NCI-H128 (cell line): ENCODE measurements around the gene IFNL4.
"Not testable (repeated sequence)": the region's sequence is repeated elsewhere in the genome, so short reads cannot be mapped to it uniquely, and the experiment has no call there.

Source experiments
- DNase-seq: peaks from one replicate; lab custom pipeline; 2025; ENCODE audit not compliant: unreplicated experiment; lab: John Stamatoyannopoulos, UW

IFNL4 gene

DNA sequence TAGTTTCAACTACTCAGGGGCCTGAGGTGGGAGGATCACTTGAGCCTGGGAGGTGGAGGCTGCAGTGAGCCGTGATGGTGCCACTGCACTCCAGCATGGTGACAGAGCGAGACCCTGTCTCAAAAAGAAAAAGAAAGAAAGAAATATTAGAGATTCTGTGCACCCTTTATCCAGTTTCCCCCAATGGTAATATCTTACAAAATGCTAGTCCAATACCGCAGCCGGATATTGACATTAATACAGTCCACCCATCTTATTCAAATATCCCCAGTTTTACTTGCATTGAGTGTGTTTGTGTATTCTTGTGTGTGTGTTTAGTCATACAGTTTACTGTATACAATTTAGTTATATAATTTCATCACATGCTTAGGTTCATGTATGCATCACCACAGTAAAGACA is 8.6 kb upstream of the IFNL4 start:
- DNase-seq = no peak

DNA sequence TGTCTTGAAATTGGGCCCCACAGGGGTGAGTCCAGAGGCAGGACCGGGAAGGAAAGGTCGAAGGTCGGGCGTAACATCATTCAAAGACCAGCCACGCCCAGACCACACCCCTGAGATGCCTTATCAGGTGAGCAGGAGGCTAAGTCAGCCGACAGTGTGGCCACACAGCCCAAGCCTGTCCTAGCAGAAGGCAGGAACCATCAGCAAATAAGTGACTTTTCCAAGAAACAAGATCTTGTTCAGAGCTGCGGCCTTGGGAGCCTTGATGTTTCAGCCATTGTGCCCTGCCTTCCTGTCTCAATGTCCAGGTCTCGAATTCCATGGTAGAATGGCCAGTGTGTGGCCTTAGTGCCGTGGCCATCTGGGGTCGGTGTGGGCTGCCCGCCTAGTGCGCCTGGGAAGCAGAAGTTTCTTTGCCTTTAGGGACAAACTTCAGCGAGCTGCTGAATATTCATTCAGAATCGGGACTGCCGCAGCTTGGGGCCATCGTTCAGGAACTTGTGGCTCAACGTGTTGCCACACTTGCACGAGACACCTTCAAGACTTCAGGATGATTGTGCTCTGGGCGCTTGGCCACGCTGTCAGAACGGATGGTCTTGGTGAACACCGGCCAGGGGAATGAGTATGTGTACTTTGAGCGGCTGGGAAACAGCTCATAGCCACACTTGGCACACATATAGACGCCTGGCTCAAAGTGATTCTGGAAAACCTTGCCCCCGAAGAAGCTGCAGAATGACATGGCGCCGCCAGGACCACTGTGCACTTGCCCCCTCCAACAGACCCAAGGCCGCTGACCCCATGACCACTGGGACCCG is 6.1 kb upstream of the IFNL4 start:
- DNase-seq = no peak

DNA sequence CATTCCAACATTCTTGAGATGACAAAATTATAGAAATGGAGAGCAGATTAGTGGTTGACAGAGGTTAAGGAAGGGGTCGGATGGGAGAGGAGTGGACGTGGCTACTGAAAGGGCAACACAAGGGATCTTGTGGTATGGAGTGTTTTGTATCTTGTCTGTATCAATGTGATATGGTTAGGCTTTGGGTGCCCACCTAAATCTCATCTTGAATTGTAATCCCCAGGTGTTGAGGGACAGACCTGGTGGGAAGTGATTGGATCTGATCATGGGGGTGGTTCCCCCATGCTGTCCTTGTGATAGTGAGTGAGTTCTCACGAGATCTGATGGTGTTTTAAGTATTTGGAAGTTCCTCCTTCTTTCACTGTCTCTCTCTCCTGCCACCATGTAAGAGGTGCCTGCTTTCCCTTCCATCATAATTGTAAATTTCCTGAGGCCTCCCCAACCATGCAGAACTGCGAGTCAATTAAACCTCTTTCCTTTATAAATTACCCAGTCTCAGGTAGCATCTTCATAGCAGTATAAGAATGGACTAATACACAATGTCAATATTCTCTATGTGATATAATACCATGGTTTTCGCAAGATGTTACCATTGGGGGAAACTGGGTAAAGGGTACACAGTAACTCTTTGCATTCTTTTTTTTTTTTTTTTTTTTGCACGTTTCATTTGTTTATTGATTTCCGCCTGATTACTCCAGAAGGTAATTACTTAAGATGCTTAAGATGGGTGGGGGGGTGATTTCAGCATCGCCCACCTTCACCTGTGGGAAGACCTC is 4.9 kb upstream of the IFNL4 start:
- DNase-seq = no peak

DNA sequence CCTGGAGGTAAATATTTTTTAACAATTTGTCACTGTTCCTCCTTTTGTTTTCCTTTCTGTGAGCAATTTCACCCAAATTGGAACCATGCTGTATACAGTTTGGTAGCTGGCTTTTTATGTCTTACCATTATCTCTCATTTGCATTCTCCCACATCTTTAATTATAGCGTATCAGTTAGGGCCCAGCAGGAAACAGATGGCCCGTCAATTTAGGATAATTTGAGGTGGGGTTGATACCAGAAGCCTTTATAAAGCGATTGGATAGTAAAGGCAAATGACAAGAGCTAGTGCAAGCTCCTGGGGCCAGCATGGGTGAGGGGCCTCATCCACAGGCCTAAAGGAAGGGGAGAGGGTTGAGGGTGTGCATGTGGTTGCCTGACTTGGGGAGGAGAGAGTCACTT is 3.8 kb upstream of the IFNL4 start:
- DNase-seq = no peak

DNA sequence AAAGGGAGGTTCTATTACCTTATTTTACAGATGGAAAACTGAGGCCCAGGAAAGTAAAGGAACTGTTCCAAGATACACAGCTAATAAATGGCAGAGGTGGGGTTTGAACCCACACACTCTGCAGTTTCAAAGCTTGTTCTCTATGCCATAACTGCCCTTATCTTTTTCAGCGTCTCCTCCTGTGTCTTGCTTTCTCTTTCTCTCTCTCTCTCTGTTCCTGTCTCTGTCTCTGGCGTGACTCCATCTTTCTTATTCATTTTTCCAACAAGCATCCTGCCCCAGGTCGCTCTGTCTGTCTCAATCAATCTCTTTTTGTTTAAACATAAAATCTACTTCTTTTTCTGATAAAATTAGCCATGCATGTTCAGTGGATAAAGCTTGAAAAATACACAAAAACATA is 3.2 kb upstream of the IFNL4 start:
- DNase-seq = no peak

DNA sequence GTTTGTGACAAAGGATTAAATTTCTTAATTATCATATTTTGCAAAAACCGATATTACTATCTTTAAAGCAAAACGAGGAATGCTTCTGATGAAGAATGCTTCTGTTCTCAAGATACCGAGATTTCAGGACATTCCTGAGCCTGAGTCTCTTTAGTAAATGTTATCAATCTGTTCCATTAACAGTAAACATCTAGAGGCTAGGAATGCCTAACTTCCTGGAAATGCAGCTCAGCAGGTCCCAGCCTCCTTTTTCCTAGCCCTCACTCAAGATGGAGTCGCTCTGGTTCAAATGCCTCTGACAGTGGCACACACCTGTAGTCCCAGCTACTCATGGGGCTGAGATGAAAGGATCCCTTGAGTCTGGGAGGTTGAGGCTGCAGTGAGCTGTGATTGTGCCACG is 2.4 kb upstream of the IFNL4 start:
- no peak for DNase-seq

DNA sequence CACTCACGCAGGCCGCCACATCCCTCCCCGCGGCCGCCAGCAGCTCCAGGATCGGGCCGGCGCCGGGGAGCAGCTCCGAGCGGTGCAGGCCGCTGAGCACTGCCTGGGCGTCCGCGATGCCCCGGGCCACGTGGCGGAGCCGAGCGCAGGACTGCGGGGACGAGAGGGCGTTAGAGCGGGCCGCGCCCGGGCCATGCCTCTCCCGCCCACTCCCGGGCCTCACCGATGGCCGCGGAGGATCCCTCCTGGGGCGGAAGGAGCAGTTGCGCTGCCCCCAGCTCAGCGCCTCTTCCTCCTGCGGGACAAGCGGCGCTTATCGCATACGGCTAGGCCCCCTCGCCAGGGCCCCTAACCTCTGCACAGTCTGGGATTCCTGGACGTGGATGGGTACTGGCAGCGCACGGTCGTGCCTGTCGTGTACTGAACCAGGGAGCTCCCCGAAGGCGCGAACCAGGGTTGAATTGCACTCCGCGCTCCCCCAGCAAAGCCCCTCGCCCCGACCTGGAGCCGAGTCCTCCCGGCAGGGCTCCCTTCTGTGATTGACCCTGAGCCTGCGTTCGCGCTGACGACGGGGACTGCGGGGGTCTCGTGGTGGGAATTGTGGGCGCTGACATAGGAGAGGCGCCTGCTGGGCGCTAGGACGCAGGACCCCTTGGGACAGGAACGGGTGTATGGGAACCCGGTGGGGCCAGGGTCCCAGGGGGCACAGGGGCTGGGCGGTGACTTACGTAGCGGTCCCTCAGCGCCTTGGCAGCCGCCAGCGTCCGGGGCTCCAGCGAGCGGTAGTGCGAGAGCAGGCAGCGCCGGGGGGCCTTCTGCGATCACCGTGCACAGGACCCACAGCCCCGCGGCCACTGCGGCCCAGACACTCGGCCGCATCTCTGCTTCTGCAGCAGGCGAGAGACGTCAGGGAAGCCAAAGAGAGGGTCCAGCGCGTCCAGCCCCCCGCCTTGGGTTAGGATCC is 673 bp downstream of the IFNL4 start:
- no peak for DNase-seq

DNA sequence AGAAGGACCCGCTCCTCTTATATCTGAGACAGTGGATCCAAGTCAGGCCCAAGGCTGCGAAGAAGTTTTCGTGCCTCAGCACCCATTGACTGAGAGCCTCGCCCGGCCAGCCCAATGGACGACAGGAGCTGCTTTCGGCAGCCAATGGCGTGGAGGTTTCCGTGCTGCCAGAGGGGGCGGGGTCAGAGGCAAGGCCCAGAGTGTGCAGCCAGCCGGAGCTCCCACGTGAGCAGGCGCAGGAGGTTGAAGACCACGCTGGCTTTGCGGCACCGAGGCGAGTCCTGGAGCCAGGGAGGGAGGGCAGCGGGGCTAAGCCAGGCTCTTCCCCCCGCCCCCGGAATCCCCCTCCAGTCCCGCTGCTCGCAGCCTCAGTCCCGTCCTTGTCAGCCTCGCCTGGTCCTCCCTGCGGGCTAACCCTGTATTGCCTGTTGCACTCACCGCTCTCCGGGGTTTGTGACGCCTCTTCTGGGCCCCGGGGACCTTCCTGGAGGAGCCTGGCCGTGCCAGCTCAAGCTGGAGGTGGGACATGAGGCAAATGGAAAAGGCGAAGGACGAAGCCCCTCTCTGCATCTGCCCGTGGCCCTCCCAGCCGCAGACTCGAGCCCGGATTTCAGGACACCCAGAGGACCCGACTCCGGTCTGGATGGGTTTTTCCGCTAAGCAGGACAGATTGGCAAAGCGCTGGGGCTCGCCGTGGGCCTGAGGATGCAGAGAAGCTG is 1.5 kb downstream of the IFNL4 start:
- DNase-seq = no peak

DNA sequence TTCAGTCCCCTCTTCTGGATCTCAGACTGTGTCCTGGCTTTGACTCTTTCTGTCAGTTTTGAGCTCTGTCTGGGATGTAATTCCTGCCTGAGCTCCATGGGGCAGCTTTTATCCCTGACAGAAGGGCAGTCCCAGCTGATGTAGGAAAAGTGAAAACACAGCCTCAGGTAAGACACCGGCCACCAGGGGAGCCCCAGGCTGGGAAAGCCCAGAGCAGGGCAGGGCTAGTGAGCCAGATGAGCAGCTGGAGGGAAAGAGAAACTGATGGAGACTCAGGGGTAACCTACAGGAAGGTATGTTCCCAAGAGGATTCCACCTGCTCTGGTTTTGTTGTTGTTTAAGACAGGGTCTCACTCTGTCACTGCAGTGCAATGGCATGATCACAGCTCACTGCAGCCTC is 3.5 kb downstream of the IFNL4 start:
- DNase-seq = not testable (repeated sequence)

DNA sequence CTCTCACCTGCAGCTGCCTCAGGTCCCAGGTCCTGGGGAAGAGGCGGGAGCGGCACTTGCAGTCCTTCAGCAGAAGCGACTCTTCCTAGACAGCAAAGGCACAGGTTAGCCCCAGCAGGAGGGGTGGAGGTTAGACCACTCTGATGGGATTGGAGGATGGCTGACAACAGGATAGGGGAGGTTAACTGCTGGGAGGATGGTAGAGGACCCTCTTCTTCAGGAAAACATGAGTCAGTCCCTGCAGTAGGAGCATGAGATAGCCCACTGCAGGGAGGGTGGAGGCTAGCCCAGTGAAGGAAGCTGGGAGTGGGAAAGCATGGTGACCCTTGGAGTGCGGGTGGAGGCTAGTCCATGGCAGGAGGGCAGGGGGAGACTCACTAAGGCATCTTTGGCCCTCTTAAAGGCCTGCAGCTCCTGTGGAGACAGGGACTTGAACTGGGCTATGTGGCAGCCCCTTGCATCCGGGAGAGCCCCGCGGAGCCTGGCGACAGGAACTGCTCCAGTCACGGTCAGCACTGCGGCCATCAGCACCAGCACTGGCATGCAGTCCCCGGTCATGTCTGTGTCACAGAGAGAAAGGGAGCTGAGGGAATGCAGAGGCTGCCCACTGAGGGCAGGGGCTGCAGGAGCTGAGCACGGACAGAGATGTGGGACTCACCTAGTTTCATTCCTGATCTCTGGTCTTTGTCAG is 4.1 kb downstream of the IFNL4 start, which contains the start of gene IFNL3:
Gene IFNL3, minus strand, starts transcription at position 597 of the 691 bp plus-strand sequence. Its CDS starts 39 bp downstream, at position 558.
- not testable (repeated sequence) for DNase-seq

DNA sequence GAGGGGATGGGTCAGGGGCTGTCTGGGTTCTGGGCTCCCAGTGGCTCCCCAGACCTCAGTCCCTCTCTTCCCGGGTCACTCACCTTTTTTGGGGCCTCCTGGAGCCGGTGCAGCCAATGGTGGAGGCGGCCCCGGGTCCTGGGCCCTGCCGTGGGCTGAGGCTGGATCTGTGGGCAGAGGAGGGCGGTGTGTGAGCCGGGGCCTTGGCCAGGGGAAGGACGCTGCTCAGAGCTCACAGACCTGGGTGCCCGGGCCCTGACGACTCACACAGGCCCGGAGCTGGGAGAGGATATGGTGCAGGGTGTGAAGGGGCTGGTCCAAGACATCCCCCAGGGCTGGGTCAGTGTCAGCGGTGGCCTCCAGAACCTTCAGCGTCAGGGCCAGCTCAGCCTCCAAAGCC is 4.9 kb downstream of the IFNL4 start:
- not testable (repeated sequence) for DNase-seq

DNA sequence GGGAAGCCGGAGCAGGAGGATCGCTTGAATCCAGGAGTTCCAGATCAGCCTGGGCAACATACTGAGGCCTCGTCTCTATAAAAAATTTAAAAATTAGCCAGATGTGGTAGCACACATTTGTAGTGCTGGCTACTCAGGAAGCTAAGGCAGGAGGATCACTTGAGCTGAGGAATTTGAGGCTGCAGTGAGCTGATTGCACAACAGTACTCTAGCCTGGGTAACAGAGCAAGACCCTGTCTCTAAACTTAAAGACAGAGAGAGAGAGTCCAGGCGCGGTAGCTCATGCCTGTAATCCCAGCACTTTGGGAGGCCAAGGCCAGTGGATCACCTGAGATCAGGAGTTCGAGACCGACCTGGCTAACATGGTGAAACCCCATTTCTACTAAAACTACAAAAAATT is 8.2 kb downstream of the IFNL4 start:
- DNase-seq = no peak

DNA sequence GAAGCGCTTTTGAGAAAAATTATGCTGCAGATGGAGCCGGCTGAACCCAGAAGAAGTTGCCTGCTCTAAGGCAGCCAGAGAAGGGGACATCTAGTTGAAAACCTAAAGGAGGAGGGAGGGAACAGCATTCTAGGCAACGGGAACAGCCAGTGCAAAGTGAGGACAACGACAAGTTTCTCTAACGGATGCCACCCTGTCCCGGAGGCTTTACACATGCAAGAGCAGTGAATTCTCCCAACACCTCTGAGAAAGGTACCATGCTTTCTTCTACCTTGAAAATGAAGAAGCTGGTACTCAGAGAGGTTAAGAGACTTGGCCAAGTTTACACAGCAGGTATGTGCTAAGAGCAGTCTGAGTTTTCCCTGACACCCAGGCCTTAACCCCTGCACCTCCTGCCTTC is 9.7 kb downstream of the IFNL4 start:
- DNase-seq = no peak

DNA sequence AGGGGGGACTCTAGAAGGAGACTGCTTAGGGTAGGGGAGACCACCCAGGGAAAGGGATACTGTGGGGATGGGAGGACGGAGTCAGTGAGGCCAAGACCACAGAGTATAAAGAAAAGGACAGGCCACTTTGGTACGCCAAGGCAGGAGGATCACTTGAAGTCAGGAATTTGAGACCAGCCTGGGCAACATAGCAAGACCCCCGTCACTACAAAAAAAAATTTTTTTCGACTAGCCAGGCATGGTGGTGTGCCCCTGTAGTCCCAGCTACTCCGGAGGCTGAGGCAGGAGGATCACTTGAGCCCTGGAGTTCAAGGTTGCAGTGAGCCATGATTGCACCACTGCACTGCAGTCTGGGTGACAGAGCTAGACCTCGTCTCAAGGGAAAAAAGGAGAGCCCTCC is 10.4 kb downstream of the IFNL4 start:
- no peak for DNase-seq

DNA sequence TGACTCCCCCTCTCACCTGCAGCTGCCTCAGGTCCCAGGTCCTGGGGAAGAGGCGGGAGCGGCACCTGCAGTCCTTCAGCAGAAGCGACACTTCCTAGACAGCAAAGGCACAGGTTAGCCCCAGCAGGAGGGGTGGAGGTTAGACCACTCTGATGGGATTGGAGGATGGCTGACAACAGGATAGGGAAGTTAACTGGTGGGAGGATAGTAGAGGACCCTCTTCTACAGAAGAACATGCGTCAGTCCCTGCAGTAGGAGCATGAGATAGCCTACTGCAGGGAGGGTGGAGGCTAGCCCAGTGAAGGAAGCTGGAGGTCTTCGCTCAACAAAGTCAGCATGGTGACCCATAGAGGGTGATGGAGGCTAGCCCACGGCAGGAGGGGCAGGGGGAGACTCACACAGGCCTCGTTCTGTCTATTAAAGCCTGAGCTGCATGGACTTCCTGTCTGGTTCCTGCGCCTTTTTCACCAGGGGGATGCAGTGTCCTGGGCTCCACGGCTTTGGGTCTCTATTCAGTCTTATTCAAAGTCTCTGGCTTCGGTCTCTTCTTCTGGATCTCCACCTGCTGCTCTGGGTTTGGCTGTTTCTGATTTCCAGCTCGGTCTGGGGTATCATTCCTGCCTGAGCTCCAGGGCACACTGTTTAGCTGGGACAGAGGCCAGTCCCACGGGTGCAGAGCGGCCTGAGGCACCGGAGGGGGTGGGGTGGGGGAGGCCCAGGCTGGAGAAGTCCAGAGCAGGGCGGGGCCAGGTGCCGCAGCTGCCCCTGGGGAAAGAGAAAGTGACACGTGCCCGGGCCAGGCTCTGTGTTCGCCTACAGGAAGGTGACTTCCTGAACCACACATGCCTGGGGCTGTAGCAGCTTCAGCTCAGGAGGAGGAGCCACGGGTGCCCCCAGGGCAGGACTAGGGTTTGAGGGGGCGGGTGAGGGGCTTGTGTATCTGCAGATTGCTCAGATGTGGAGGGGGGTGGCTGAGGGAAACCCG is 11.2 kb downstream of the IFNL4 start:
- DNase-seq = no peak

DNA sequence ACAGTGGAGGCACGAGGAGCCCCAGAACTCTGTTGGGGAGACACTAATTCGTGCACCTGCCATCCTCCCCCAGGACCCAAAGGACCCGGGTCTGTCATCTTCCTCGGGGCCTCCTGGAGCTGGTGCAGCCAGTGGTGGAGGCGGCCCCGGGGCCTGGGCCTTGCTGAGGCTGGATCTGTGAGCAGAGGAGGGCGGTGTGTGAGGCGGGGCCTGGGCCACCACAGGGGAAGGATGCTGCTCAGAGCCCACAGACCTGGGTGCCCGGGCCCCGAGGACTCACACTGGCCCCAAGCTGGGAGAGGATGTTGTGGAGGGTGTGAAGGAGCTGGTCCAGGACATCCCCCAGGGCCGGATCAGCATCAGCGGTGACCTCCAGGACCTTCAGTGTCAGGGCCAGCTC is 12.1 kb downstream of the IFNL4 start:
- DNase-seq = no peak

DNA sequence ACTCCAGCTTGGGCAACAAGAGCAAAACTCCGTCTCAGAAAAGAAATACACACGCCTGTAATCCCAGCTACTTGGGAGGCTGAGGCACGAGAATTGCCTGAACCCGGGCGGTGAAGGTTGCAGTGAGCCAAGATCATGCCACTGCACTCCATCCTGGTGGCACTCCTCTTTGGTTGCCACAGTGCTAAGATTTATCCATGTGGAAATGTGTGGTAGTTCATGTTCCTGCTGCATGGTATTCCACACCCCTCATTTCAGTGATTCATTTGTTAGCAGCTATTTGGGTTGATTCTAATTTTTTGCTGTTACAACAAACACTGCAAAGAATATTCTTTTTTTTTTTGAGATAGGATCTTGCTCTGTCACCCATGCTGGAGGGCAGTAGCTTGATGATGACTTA is 15.9 kb downstream of the IFNL4 start:
- no peak for DNase-seq

DNA sequence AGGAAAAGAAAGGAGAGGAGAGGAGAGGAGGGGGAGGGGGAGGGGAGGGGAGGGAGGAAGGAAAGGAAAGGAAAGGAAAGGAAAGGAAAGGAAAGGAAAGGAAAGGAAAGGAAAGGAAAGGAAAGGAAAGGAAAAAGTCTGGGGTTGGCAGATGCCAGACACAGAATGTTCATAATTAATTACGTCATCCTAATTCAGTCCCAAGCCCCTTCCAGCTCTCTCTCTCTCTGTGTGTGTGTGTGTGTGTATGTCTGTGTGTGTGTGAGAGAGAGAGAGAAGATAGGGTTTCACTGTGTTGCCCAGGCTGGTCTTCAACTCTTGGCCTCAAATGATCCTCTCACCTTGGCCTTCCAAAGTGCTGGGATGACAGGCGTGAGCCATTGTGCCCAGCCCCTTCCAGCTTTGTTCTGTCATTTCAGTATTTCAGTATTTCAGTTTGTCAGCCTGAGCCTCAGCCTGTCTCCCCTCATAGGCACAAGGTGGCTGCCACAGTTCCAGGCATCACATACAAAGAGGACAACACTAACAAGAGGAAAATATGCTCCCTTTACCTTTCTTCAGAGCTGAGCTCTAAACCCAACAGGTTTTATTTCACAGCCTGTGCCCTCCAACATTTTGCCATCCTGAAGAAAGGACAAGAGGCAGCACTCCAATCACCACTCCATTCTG is 18.4 kb downstream of the IFNL4 start:
- no peak for DNase-seq
